NCI-H1417 (cell line): ENCODE results near the gene NANOGP8.
"Not testable (repeated sequence)": the region's sequence is repeated elsewhere in the genome, so short reads cannot be mapped to it uniquely, and the experiment has no call there.

Source experiments
- DNase-seq, 3 experiments: peaks; one replicate each; lab custom pipeline; 2025; lab: John Stamatoyannopoulos, UW

The NANOGP8 gene, protein sequence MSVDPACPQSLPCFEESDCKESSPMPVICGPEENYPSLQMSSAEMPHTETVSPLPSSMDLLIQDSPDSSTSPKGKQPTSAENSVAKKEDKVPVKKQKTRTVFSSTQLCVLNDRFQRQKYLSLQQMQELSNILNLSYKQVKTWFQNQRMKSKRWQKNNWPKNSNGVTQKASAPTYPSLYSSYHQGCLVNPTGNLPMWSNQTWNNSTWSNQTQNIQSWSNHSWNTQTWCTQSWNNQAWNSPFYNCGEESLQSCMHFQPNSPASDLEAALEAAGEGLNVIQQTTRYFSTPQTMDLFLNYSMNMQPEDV

GRCh38 chr15:35085176-35085919, at the start of gene NANOGP8:
Gene NANOGP8, minus strand, starts transcription at chr15:35085295. Its CDS starts 185 bp downstream, at chr15:35085110.
- DNase-seq = not testable (repeated sequence)

GRCh38 chr15:35134299-35134698, 49.2 kb upstream of the NANOGP8 start:
- no peak for DNase-seq

DNA sequence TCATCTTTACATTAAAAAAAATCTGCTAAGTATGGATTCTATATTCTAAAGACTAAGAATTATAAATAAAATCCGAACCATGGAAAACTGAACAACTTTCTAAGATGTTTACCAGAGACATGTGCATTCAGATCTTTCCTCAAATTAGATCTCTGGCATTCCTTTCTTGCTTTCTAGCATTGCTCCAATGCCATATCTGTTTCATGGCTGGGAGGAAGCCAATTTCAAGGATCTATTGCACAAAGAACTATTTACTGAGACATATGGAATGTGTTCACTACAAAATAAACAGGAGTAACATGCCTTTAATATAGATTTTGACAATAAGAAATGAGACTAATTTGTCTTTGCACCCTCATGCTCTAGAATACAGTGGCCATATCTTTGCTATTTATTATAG, 45.1 kb upstream of the NANOGP8 start:
- no peak for DNase-seq

GRCh38 chr15:35129361-35129760, 44.3 kb upstream of the NANOGP8 start:
- no peak for DNase-seq

DNA sequence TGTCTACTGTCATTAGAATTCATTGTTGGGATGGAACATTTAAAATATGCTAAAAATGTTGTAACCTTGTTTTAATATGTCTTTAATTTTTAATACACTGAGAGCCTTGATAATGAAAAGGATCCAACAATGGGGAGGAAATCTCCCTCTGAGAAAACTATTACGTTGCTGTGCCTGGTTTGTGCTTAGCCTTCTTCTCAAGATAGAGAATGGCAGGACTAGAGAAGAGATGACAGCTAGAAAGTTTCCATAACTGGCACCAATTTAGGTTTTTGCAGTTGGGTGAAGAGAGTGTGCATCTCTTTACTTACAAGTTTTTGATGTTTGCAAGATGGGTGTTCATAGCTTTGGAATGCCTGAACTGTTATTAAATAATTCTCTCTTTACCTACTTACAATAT, 42.6 kb upstream of the NANOGP8 start:
- no peak for DNase-seq

GRCh38 chr15:35126236-35126635, 41.1 kb upstream of the NANOGP8 start:
- DNase-seq = no peak

GRCh38 chr15:35123743-35124142, 38.6 kb upstream of the NANOGP8 start:
- DNase-seq = peak in 1 of 3 experiments; percentile 19

GRCh38 chr15:35121611-35122359, 36.7 kb upstream of the NANOGP8 start:
- DNase-seq = no peak

DNA sequence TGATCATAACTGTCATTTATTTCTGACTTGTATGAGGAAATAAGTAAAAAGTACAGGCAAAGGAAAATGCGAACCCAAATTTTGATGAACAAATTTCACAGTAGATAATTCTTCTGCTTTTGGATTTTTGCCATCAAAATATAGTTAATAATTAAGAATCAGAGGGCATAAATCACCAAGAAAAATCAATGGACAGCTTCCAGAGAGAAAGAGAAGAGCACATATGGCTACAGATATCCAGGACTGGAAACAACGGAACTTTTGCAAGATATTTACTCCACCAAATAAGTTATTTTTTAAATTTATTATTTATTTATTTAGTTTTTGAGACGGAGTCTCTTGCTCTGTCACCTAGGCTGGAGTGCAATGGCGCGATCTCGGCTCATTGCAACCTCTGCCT, 35.1 kb upstream of the NANOGP8 start:
- DNase-seq = no peak

GRCh38 chr15:35118960-35119359, 33.9 kb upstream of the NANOGP8 start:
- DNase-seq = no peak

GRCh38 chr15:35117543-35118265, 32.6 kb upstream of the NANOGP8 start:
- no peak for DNase-seq

DNA sequence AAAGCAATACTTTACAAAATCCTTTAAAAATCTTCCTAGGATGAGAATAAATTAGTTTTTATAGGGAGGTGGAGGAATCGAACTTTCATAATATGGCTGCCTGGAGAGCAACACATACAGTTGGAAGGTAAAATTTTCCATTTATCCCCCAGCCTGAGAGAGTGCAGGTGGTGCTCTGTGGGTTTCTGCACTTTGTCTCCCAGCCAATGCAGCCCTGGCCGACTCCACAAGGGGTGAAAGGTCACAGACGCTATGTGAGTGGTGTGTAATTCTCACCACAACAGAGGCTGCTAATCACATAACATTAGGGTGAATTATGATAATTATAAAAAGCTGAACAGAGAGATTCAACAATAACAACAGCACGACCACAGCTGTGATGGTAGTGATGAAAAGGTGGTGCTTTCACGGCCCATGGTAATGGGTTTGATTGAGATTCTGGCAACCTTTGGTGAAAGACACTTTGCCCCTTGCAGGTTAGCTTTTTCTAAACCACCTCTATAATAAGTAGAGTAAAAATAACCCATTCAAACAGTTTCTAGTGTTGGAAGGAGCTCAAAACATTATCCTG, 30.1 kb upstream of the NANOGP8 start:
- DNase-seq = peak in 2 of 3 experiments; percentile 30 to 88

GRCh38 chr15:35112346-35112745, 27.3 kb upstream of the NANOGP8 start:
- DNase-seq = no peak

GRCh38 chr15:35111861-35112260, 26.8 kb upstream of the NANOGP8 start:
- DNase-seq = no peak

DNA sequence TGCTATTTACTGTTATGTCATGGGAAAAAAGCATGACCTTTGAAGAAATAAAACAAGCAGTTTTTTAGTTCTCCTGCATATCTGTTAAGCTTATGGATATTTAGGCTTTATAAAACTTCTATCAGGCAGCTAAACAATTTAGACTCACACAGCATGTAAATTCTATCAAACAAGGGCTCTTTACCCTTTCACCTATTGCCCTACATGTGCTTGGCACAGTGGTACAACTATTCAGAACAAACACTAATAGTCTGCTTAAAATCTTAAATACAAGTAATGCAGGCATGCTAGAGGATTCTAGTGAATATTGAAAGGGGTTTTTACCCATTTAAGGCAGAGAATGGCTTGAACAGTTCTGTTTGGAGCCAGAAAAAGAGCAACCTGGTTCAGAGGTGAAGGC, 23.4 kb upstream of the NANOGP8 start:
- no peak for DNase-seq

DNA sequence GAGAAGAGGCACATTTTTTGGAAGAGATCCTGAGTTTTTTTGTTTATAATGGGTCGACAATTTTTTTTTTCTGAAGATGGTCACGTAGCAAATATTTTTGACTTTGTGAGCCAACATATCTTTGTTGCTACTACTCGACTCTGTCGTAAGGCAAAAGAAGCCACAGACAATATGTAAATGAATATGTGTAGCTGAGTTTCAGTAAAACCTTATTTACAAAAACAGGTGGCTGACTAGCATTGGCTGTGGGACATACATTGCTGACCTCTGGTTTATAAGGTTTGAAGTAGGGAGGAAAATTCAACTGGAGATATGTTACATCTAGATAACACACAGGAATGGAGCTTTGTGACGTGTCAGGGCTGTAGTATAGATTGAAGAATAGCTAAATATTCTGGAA, 22.5 kb upstream of the NANOGP8 start:
- no peak for DNase-seq

- DNase-seq = no peak
Measured at GRCh38 chr15:35107122-35107521, 22.0 kb upstream of the NANOGP8 start.

- peak in 1 of 3 experiments; percentile 39 for DNase-seq
Measured at GRCh38 chr15:35104526-35105147, 19.5 kb upstream of the NANOGP8 start.

- DNase-seq = no peak
Measured at GRCh38 chr15:35102186-35102585, 17.1 kb upstream of the NANOGP8 start.

- no peak for DNase-seq
Measured at GRCh38 chr15:35101335-35101734, 16.2 kb upstream of the NANOGP8 start.

DNA sequence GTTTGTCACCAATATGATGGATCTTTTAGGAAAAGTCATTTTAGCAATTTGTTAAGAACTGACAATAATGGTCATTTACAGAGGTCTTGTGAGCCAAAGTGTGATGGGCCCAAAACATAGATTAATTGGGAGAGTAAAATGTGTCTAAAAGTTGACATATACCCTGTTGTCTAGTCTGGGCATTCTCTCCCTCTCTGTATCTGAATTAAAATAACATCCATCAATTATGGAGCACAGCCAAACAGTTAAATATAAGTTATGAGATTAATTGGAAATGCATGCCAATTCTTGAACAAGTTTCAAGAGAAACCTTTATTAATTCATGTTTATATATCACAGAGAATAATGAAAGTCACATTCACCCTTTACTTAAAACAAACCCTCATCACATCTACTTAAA, 13.6 kb upstream of the NANOGP8 start:
- DNase-seq = no peak
